Umbilical cord (tissue), 1 donor: ENCODE measurements around the gene MDM1. TPM values are rescaled to one million over a fixed set of nuclear protein-coding genes. Genes with fewer than 3 reads are reported as not detected.

ENCODE experiments used
- total RNA-seq: library from RNA; depleted of rRNA; stranded (reverse); fragments of >200 nt; gene quantifications from one replicate; pipeline ENCODE4 v1.2.3, GENCODE V29; 2014; ENCODE audit warnings: low replicate concordance; ENCODE audit not compliant: insufficient read depth

The MDM1 gene
- total RNA-seq, 1 donor from 2014 or later = 22.1 TPM

Other genes with a start within 250 kb of the MDM1 start
- 4.3 TPM for gene IFNG, start 172.6 kb downstream of the MDM1 start, total RNA-seq
- not detected for gene IL26, start 106.6 kb downstream of the MDM1 start, total RNA-seq
- gene IL22, start 78.8 kb downstream of the MDM1 start, total RNA-seq = 16.4 TPM